ENCODE measurements around the gene RPL3. TPM values are rescaled to one million over a fixed set of nuclear protein-coding genes. Genes with fewer than 3 reads are reported as not detected.

Gene RPL3
- total RNA-seq, 1 donor from 2014 or later: 2,433 TPM

DNA sequence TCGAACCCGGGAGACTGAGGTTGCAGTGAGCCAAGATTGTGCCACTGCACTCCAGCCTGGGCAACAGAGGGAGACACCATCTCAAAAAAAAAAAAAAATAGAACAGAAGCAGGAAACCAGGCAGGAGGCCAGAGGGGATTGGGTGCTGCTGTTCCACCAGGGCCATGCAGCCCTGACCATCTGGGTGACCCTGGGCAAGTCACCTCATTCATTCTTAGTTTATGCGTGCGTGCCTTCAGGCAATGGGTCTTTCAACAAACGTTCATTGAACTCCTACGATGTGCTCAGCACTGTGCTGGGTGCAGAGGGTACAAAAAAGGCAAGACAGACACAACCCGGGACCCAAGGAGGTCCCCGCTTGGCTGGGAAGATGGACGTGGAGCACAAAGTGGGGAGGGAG, 18.3 kb downstream of the RPL3 start:
- Mint-ChIP-seq H3K27ac (peak overlapping the region; percentile 71), H3K4me3 (ENCODE audit: low read depth) (no peak overlapping the region), H3K9me3 (ENCODE audit: low read depth) (no peaks in the 10 kb centered on the region), H3K36me3 (ENCODE audit: insufficient read depth) (no peaks in the 10 kb centered on the region), H3K27me3 (peaks cover 10% of the 10 kb centered on the region), H3K4me1 (ENCODE audit: low read depth) (peaks cover 18% of the 10 kb centered on the region)
- TF ChIP-seq, protein P1, sequence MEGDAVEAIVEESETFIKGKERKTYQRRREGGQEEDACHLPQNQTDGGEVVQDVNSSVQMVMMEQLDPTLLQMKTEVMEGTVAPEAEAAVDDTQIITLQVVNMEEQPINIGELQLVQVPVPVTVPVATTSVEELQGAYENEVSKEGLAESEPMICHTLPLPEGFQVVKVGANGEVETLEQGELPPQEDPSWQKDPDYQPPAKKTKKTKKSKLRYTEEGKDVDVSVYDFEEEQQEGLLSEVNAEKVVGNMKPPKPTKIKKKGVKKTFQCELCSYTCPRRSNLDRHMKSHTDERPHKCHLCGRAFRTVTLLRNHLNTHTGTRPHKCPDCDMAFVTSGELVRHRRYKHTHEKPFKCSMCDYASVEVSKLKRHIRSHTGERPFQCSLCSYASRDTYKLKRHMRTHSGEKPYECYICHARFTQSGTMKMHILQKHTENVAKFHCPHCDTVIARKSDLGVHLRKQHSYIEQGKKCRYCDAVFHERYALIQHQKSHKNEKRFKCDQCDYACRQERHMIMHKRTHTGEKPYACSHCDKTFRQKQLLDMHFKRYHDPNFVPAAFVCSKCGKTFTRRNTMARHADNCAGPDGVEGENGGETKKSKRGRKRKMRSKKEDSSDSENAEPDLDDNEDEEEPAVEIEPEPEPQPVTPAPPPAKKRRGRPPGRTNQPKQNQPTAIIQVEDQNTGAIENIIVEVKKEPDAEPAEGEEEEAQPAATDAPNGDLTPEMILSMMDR (IDR thresholded peaks at IDR 0.05; ENCODE audit: unreplicated experiment): no peak
- DNase-seq (ENCODE audit: low spot score, unreplicated experiment): no peak

DNA sequence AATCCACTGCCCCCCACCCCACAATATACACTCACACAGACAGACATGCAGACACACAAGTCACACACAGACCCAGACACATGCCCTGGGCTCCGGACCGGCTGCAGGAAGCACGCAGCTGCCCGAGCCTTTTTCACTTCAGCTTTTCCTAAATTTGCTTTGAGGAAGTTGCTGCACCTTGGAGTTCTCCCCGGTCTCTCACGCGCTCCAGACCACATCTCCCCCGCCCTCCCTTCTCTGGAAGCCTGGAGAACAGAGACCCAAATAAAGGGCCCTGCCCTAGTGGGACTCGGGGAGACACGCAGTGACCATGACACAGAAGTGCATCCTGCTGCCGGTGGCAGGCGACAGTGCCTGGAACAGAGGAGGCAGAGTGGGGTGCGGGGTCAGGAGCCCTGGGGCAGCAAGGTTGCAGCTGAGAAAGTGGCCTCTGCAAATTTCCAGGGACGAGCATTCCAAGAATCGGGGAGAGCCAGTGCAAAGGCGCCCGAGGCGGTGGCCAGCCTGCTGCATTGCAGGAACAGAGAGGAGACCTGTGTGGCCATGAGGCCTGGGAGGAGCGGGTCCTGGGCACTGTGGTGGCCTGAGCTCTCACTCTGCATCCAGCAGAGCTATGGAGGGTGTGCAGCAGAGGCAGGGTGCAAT, 19.1 kb downstream of the RPL3 start:
- H3K9me3 Mint-ChIP-seq (ENCODE audit: low read depth): no peaks in the 10 kb centered on the region
- DNase-seq (ENCODE audit: low spot score, unreplicated experiment): no peak
- peaks cover 21% of the 10 kb centered on the region for H3K4me1 Mint-ChIP-seq (ENCODE audit: low read depth)
- H3K27me3 Mint-ChIP-seq: peaks cover 10% of the 10 kb centered on the region
- H3K4me3 Mint-ChIP-seq (ENCODE audit: low read depth): no peak overlapping the region
- H3K36me3 Mint-ChIP-seq (ENCODE audit: insufficient read depth): no peaks in the 10 kb centered on the region
- peak overlapping the region; percentile 69 for H3K27ac Mint-ChIP-seq
- TF ChIP-seq, protein P1 (IDR thresholded peaks at IDR 0.05; ENCODE audit: unreplicated experiment): no peak

DNA sequence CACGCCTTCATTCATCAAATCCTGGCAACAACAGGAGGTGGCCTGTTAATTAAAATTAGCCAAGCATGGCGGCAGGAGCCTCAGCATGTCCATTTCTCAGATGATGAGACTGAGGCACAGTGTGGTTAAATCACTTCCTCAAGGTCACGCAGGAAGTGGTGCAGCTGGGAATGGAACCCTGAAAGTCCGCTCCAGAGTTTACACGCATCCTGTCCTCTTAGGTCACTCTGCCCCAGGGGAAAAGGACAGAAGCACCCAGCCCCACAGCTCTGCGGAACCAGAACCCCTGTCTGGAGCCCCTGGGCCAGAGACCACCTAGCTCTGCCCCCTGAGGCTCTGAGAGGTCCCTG, 19.6 kb downstream of the RPL3 start:
- Mint-ChIP-seq H3K27me3 (peaks cover 10% of the 10 kb centered on the region), H3K9me3 (ENCODE audit: low read depth) (no peaks in the 10 kb centered on the region), H3K36me3 (ENCODE audit: insufficient read depth) (no peaks in the 10 kb centered on the region), H3K27ac (peak overlapping the region; percentile 29), H3K4me3 (ENCODE audit: low read depth) (no peak overlapping the region), H3K4me1 (ENCODE audit: low read depth) (peaks cover 21% of the 10 kb centered on the region)
- no peak for DNase-seq (ENCODE audit: low spot score, unreplicated experiment)
- TF ChIP-seq, protein P1 (IDR thresholded peaks at IDR 0.05; ENCODE audit: unreplicated experiment): no peak

DNA sequence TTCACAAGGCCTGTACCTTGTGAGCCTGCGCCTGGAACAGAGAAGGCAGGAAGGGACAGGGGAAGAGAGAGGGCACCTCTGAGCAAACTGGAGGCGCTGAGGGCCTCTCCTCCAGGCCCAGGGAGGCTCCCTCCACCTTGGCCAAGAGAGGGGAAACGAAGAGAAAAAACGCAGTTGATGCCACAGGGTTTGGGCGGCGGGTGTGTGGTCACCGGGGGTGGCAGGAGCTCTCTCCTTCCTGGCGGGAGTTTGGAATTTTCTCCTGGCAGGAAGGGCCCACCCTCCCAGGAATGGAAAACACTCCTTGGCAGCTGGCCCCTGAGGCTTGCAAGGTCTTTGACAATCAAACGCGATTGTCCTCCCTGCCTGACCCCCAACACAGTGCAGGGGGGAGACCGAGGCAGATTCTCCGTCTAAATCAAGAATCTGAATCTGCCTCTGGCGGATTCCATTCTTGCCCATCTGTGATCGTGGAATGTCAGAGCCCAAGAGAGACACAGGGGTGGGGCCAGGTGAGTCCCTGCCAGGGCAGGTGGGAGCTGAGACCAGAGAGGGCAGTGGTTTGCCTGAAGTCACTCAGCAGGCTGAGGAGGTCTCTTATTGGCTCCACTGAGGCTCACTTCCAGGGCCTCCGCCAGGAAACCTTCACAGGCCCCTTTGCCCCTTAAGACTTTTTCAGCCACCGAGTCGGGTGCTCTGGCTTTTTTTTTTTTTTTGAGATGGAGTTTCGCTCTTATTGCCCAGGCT, 21.0 kb downstream of the RPL3 start:
- peaks cover 29% of the 10 kb centered on the region for H3K4me1 Mint-ChIP-seq (ENCODE audit: low read depth)
- H3K27me3 Mint-ChIP-seq: peaks cover 10% of the 10 kb centered on the region
- no peaks in the 10 kb centered on the region for H3K9me3 Mint-ChIP-seq (ENCODE audit: low read depth)
- H3K27ac Mint-ChIP-seq: no peak overlapping the region
- H3K4me3 Mint-ChIP-seq (ENCODE audit: low read depth): no peak overlapping the region
- TF ChIP-seq, protein P1 (IDR thresholded peaks at IDR 0.05; ENCODE audit: unreplicated experiment): no peak
- DNase-seq (ENCODE audit: low spot score, unreplicated experiment): no peak
- no peaks in the 10 kb centered on the region for H3K36me3 Mint-ChIP-seq (ENCODE audit: insufficient read depth)

DNA sequence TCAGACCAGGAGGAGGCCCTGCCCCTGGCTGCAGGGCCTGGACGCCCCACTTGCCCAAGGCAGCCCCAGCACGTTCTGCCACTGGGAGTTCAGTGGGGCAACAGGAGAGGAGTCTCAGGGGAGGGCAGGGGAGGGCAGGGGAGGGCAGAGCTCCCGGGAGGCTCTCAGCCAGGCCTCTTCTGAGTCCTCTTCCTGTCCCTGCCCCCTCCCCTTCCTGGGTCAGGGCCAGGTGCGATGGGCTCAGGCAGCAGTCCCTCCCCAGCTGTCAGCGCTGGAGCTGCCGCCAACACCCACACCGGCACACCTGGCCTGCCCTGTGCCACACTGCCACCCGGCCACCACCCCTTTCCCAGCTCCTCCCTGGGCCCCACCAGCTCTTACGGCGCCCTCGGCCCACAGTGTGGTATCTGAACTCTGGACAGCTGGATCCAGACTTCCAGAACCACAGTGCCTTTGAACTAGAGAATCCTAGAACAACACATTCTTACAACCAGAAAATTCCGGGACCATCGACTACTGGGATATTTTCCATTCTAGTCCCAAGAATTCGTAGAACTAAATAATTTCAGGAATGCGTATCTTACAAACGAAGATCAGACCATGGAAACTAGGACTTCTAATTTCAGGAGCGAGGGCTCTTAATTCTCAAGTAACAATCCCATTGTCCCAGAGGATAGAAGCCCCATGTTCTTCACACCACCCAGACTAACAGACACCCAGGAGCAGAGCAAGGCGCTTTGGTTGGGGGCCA, 21.8 kb downstream of the RPL3 start:
- DNase-seq (ENCODE audit: low spot score, unreplicated experiment): no peak
- H3K36me3 Mint-ChIP-seq (ENCODE audit: insufficient read depth): no peaks in the 10 kb centered on the region

More for the DNA sequence above, 21.8 kb downstream of the RPL3 start:
- TF ChIP-seq, protein P1 (IDR thresholded peaks at IDR 0.05; ENCODE audit: unreplicated experiment): no peak
- no peak overlapping the region for H3K4me3 Mint-ChIP-seq (ENCODE audit: low read depth)
- no peak overlapping the region for H3K27ac Mint-ChIP-seq
- no peaks in the 10 kb centered on the region for H3K9me3 Mint-ChIP-seq (ENCODE audit: low read depth)
- H3K27me3 Mint-ChIP-seq: peaks cover 10% of the 10 kb centered on the region
- peaks cover 32% of the 10 kb centered on the region for H3K4me1 Mint-ChIP-seq (ENCODE audit: low read depth)

All from progenitor cell of endocrine pancreas (in vitro differentiated cells).